HG03469 (cell line): ENCODE measurements around the gene FNDC11.

ENCODE experiments used
- ATAC-seq: cut with Tn5 transposase; IDR thresholded peaks from one replicate; pipeline ENCODE4 v1.9.1; 2021; ENCODE audit warnings: mild to moderate bottlenecking, moderate library complexity, moderate number of reproducible peaks; ENCODE audit not compliant: unreplicated experiment

The FNDC11 gene

GRCh38 chr20:63539441-63540370 is 14.3 kb upstream of the FNDC11 start:
- no peak for ATAC-seq

- no peak for ATAC-seq
These were observed 13.4 kb upstream of the FNDC11 start for GRCh38 chr20:63540417-63541186.

- ATAC-seq: no peak
These were observed 12.6 kb upstream of the FNDC11 start for GRCh38 chr20:63541371-63541770.

- no peak for ATAC-seq
These were observed 11.9 kb upstream of the FNDC11 start for GRCh38 chr20:63542031-63542559.

- ATAC-seq: no peak
These were observed 11.3 kb upstream of the FNDC11 start for GRCh38 chr20:63542696-63543095.

GRCh38 chr20:63543131-63543530 is 10.8 kb upstream of the FNDC11 start:
- ATAC-seq: no peak

- ATAC-seq: no peak
These were observed 10.2 kb upstream of the FNDC11 start for GRCh38 chr20:63543733-63544132.

GRCh38 chr20:63544241-63544957 is 9.6 kb upstream of the FNDC11 start:
- ATAC-seq: no peak

GRCh38 chr20:63544958-63545516 is 8.9 kb upstream of the FNDC11 start:
- ATAC-seq: no peak

GRCh38 chr20:63545814-63546213 is 8.1 kb upstream of the FNDC11 start:
- ATAC-seq: no peak

GRCh38 chr20:63546256-63546955 is 7.6 kb upstream of the FNDC11 start:
- no peak for ATAC-seq

GRCh38 chr20:63546956-63547724 is 6.8 kb upstream of the FNDC11 start:
- ATAC-seq: no peak

- no peak for ATAC-seq
These were observed 6.1 kb upstream of the FNDC11 start, which contains the start of gene SRMS for GRCh38 chr20:63547725-63548480. Gene SRMS (minus strand): TSS chr20:63547749. CDS start chr20:63547463, 286 bp downstream.

- no peak for ATAC-seq
These were observed 5.4 kb upstream of the FNDC11 start for GRCh38 chr20:63548542-63548941.

- no peak for ATAC-seq
These were observed 4.9 kb upstream of the FNDC11 start for GRCh38 chr20:63549019-63549418.

- ATAC-seq: no peak
These were observed 4.2 kb upstream of the FNDC11 start for GRCh38 chr20:63549679-63550282.

GRCh38 chr20:63551068-63551467 is 2.9 kb upstream of the FNDC11 start:
- no peak for ATAC-seq
